Right renal cortex interstitium (tissue), 3 donors: ENCODE data around the gene SARS2. TPM values are rescaled to one million over a fixed set of nuclear protein-coding genes. Genes with fewer than 3 reads are reported as not detected.
A peak's percentile ranks its signal among the peaks of the same experiment; 100 is the strongest.
"Not testable (repeated sequence)": the region's sequence is repeated elsewhere in the genome, so short reads cannot be mapped to it uniquely, and the experiment has no call there.

ENCODE experiments used
- DNase-seq, 3 donors: peaks; one replicate each; pipeline ENCODE4 v3.0.0-alpha.2; 2013; ENCODE audit warnings: low read depth in 3 of 3, low spot score in 2 of 3
- polyA plus RNA-seq, 3 donors: library from polyadenylated mRNA; unstranded; fragments of 120-200 nt; gene quantifications; one replicate each; pipeline ENCODE4 v1.2.1, GENCODE V29; 2013; ENCODE audit not compliant: insufficient read length in 3 of 3

Gene SARS2
- polyA plus RNA-seq, result 10 to 100 TPM; 31.4 to 36.7 (median 34.6) TPM

GRCh38 chr19:38929929-38930775, at the start of gene SARS2:
TSS of gene SARS2 (minus strand) at chr19:38930763. CDS start at chr19:38930736, 27 bp downstream.
- peak in 2 of 3 donors; percentile 79 to 93 for DNase-seq

GRCh38 chr19:38979812-38980211, 49.2 kb upstream of the SARS2 start:
- no peak for DNase-seq

GRCh38 chr19:38978326-38978689, 47.7 kb upstream of the SARS2 start:
- no peak for DNase-seq

GRCh38 chr19:38977445-38978325, 47.1 kb upstream of the SARS2 start:
- no peak for DNase-seq

- DNase-seq, result peak in 1 of 3 donors; percentile 41
Observed at GRCh38 chr19:38975861-38976271, 45.3 kb upstream of the SARS2 start.

- DNase-seq, result peak in 2 of 3 donors; percentile 34 to 56
Observed at GRCh38 chr19:38975214-38975860, 44.8 kb upstream of the SARS2 start, which contains the start of gene FBXO17. TSS of gene FBXO17 (minus strand) at chr19:38975742. CDS start at chr19:38950319, 25,423 bp downstream.

GRCh38 chr19:38974624-38975213, 44.2 kb upstream of the SARS2 start:
- no peak for DNase-seq

GRCh38 chr19:38971672-38972071, 41.1 kb upstream of the SARS2 start:
- no peak for DNase-seq

GRCh38 chr19:38970664-38971532, 40.3 kb upstream of the SARS2 start:
- no peak for DNase-seq

- not testable (repeated sequence) for DNase-seq
Observed at GRCh38 chr19:38966149-38966548, 35.6 kb upstream of the SARS2 start.

- no peak for DNase-seq
Observed at GRCh38 chr19:38964738-38965137, 34.2 kb upstream of the SARS2 start.

- DNase-seq, result no peak
Observed at GRCh38 chr19:38959618-38960017, 29.1 kb upstream of the SARS2 start.

- DNase-seq, result no peak
Observed at GRCh38 chr19:38958301-38958700, 27.7 kb upstream of the SARS2 start.

GRCh38 chr19:38956264-38956663, 25.7 kb upstream of the SARS2 start:
- no peak for DNase-seq

- DNase-seq, result no peak
Observed at GRCh38 chr19:38953677-38954076, 23.1 kb upstream of the SARS2 start.

GRCh38 chr19:38952395-38953165, 22.0 kb upstream of the SARS2 start:
- DNase-seq, result peak in 2 of 3 donors; percentile 37 to 61

GRCh38 chr19:38951187-38951586, 20.6 kb upstream of the SARS2 start:
- DNase-seq, result no peak

GRCh38 chr19:38949580-38950367, 19.2 kb upstream of the SARS2 start:
- peak; percentile 65 to 78 (median 66) for DNase-seq
